ENCODE data around the gene AQP12A.
A peak's percentile ranks its signal among the peaks of the same experiment; 100 is the strongest.

Gene AQP12A

GRCh38 chr2:240725671-240726070 is 34.0 kb downstream of the AQP12A start:
- no peak for DNase-seq

GRCh38 chr2:240726876-240727275 is 35.2 kb downstream of the AQP12A start:
- DNase-seq = no peak

- no peak for DNase-seq
Observed at GRCh38 chr2:240727439-240727838, 35.8 kb downstream of the AQP12A start.

GRCh38 chr2:240727913-240728312 is 36.2 kb downstream of the AQP12A start:
- DNase-seq = no peak

- no peak for DNase-seq
Observed at GRCh38 chr2:240728361-240728760, 36.7 kb downstream of the AQP12A start.

- no peak for DNase-seq
Observed at GRCh38 chr2:240728827-240729226, 37.2 kb downstream of the AQP12A start.

- no peak for DNase-seq
Observed at GRCh38 chr2:240730501-240731177, 39.0 kb downstream of the AQP12A start.

- DNase-seq = no peak
Observed at GRCh38 chr2:240731178-240731545, 39.5 kb downstream of the AQP12A start.

GRCh38 chr2:240732184-240732583 is 40.5 kb downstream of the AQP12A start:
- no peak for DNase-seq

- DNase-seq = no peak
Observed at GRCh38 chr2:240732911-240733622, 41.4 kb downstream of the AQP12A start.

GRCh38 chr2:240733803-240734495 is 42.3 kb downstream of the AQP12A start:
- DNase-seq = peak in 1 of 2 donors; percentile 11

- no peak for DNase-seq
Observed at GRCh38 chr2:240734756-240735155, 43.1 kb downstream of the AQP12A start.

GRCh38 chr2:240735476-240735875 is 43.8 kb downstream of the AQP12A start:
- DNase-seq = no peak

- DNase-seq = no peak
Observed at GRCh38 chr2:240736281-240737250, 44.9 kb downstream of the AQP12A start.

- DNase-seq = no peak
Observed at GRCh38 chr2:240737512-240737911, 45.8 kb downstream of the AQP12A start.

GRCh38 chr2:240737958-240738357 is 46.3 kb downstream of the AQP12A start:
- DNase-seq = no peak

- peak; percentile 27 to 42 for DNase-seq
Observed at GRCh38 chr2:240739797-240740196, 48.1 kb downstream of the AQP12A start.

GRCh38 chr2:240741091-240741490 is 49.4 kb downstream of the AQP12A start:
- no peak for DNase-seq

- DNase-seq = no peak
Observed at GRCh38 chr2:240742602-240743095, 51.0 kb downstream of the AQP12A start.

- no peak for DNase-seq
Observed at GRCh38 chr2:240745456-240745855, 53.8 kb downstream of the AQP12A start.

GRCh38 chr2:240745962-240746361 is 54.3 kb downstream of the AQP12A start:
- DNase-seq = no peak

- no peak for DNase-seq
Observed at GRCh38 chr2:240746671-240747070, 55.0 kb downstream of the AQP12A start.

GRCh38 chr2:240747256-240747655 is 55.6 kb downstream of the AQP12A start:
- DNase-seq = no peak
